GM19240 (cell line): Measurements from ENCODE around the gene PCDHA1.
"Not testable (repeated sequence)": the region's sequence is repeated elsewhere in the genome, so short reads cannot be mapped to it uniquely, and the experiment has no call there.

Experiments
- DNase-seq: peaks from one replicate; pipeline ENCODE4 v3.0.0; 2011; ENCODE audit warnings: low spot score; ENCODE audit not compliant: insufficient read length

The PCDHA1 gene

DNA sequence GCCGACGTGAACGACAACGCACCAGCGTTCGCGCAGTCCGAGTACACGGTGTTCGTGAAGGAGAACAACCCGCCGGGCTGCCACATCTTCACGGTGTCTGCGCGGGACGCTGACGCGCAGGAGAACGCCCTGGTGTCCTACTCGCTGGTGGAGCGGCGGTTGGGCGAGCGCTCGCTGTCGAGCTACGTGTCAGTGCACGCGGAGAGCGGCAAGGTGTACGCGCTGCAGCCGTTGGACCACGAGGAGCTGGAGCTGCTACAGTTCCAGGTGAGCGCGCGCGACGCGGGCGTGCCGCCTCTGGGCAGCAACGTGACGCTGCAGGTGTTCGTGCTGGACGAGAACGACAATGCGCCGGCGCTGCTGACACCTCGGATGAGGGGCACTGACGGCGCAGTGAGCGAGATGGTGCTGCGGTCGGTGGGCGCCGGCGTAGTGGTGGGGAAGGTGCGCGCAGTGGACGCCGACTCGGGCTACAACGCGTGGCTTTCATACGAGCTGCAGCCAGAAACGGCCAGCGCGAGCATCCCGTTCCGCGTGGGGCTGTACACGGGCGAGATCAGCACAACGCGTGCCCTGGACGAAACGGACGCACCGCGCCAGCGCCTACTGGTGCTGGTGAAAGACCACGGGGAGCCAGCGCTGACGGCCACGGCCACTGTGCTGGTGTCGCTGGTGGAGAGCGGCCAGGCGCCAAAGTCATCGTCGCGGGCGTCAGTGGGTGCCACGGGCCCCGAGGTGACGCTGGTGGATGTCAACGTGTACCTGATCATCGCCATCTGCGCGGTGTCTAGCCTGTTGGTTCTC lies 64.1 kb downstream of the PCDHA1 start:
- DNase-seq = not testable (repeated sequence)

DNA sequence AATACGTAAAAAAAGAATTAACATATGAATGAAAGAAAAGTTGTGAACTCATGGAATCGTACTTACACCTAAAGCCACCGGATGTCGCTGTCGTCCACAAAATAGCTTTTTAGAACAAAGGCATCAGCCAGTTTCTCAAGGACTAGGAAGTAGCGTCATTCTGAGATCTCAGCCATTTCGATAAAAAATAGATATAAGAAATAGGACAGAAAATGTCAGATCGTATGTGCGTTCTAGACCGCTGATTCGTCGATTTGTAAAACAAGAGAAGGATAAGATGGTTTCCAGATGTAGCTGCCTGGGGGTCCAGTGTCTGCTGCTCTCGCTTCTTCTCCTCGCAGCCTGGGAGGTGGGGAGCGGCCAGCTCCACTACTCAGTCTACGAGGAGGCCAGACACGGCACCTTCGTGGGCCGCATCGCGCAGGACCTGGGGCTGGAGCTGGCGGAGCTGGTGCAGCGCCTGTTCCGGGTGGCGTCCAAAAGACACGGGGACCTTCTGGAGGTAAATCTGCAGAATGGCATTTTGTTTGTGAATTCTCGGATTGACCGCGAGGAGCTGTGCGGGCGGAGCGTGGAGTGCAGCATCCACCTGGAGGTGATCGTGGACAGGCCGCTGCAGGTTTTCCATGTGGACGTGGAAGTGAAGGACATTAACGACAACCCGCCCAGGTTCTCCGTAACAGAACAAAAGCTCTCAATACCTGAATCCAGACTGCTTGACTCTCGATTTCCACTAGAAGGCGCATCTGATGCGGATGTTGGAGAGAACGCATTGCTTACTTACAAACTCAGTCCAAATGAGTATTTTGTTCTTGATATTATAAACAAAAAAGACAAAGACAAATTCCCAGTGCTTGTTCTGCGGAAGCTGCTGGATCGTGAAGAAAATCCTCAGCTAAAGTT lies 70.1 kb downstream of the PCDHA1 start, which contains the start of gene PCDHA10:
TSS of gene PCDHA10 (plus strand) at position 126 of the 903 bp plus-strand sequence. CDS start at position 278, 152 bp downstream.
- DNase-seq = no peak

DNA sequence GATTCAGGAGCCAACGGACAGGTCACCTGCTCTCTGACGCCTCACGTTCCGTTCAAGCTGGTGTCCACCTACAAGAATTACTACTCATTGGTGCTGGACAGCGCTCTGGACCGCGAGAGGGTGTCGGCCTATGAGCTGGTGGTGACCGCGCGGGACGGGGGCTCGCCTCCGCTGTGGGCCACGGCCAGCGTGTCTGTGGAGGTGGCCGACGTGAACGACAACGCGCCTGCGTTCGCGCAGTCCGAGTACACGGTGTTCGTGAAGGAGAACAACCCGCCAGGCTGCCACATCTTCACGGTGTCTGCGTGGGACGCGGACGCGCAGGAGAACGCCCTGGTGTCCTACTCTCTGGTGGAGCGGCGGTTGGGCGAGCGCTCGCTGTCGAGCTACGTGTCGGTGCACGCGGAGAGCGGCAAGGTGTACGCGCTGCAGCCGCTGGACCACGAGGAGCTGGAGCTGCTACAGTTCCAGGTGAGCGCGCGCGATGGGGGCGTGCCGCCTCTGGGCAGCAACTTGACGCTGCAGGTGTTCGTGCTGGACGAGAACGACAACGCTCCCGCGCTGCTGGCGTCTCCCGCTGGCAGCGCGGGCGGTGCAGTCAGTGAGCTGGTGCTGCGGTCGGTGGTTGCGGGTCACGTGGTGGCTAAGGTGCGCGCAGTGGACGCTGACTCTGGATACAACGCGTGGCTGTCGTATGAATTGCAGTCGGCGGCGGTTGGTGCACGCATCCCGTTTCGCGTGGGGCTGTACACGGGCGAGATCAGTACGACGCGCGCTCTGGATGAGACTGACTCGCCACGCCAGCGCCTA lies 71.4 kb downstream of the PCDHA1 start:
- DNase-seq = no peak

DNA sequence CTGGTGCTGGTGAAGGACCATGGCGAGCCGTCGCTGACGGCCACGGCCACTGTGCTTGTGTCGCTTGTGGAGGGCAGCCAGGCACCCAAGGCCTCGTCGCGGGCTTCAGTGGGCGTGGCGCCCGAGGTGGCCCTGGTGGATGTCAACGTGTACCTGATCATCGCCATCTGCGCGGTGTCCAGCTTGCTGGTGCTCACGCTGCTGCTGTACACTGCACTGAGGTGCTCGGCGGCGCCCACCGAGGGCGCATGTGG lies 72.0 kb downstream of the PCDHA1 start:
- DNase-seq = no peak

DNA sequence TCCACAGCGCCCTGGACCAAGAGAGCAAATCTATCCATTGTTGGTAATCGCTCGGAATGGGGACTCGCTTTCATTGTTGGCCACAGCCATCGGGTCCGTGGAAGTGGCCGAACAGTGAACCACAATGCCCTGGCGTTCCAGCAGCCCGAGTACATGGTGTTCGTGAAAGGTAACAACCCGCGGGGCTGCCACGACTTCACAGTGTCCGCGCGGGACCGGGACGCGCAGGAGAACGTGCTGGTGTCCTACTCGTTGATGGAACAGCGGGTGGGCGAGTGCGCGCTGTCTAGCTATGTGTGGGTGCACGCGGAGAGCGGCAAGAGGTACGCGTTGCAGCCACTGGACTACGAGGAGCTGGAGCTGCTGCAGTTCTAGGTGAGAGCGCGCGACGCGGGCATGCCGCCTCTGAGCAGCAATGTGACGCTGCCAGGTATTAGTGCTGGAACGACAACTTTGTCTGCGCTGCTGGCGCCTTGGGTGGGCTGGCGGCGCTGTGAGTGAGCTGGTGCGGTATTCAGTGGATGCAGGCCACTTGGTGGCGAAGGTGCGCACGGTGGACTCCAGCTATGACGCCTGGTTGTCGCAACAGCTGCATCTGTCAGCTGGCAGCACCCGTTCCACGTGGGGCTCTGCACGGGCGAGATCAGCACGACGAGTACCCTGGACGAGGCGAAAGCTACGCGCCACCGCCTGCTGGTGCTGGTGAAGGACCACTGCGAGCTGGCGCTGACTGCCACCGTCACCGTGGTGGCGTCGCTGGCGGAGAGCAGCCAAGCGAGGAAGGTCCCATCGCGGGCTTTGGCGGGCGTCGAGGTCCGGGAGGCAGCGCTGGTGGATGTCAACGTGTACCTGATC lies 76.7 kb downstream of the PCDHA1 start:
- no peak for DNase-seq

DNA sequence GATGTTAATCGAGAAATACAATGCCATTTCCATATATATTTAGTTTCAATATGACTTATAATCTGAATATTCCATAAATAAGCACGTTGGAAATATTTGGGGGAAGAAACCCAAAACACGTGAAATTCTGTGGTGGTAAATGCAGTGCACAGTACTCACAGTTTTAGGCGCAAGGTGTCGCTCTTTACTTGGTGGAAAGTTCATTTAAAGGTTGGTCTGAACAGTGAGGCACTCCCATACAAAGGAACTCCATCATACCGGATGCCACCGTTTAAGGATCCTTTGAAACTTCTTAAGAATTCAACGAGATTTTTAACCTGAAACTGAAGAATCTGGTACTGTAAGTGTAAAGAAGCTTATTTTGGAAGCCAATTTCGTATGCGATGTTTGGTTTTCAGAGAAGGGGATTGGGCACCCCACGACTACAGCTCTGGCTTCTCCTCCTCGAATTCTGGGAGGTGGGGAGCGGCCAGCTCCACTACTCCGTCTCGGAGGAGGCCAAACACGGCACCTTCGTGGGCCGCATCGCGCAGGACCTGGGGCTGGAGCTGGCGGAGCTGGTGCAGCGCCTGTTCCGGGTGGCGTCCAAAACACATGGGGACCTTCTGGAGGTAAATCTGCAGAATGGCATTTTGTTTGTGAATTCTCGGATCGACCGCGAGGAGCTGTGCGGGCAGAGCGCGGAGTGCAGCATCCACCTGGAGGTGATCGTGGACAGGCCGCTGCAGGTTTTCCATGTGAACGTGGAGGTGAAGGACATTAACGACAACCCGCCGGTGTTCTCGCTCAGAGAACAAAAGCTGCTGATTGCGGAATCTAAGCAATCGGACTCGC lies 83.0 kb downstream of the PCDHA1 start, which contains the start of gene PCDHA11:
TSS of gene PCDHA11 (plus strand) at position 237 of the 834 bp plus-strand sequence. CDS start at position 384, 147 bp downstream.
- no peak for DNase-seq

DNA sequence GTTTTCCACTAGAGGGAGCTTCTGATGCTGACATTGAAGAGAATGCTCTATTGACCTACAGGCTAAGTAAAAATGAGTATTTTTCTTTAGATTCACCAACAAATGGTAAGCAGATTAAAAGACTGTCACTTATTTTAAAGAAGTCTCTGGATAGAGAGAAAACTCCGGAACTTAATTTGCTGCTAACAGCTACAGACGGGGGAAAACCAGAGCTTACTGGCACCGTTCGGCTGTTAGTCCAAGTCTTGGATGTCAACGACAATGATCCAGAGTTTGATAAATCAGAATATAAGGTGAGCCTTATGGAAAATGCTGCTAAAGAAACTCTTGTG lies 83.6 kb downstream of the PCDHA1 start:
- no peak for DNase-seq

DNA sequence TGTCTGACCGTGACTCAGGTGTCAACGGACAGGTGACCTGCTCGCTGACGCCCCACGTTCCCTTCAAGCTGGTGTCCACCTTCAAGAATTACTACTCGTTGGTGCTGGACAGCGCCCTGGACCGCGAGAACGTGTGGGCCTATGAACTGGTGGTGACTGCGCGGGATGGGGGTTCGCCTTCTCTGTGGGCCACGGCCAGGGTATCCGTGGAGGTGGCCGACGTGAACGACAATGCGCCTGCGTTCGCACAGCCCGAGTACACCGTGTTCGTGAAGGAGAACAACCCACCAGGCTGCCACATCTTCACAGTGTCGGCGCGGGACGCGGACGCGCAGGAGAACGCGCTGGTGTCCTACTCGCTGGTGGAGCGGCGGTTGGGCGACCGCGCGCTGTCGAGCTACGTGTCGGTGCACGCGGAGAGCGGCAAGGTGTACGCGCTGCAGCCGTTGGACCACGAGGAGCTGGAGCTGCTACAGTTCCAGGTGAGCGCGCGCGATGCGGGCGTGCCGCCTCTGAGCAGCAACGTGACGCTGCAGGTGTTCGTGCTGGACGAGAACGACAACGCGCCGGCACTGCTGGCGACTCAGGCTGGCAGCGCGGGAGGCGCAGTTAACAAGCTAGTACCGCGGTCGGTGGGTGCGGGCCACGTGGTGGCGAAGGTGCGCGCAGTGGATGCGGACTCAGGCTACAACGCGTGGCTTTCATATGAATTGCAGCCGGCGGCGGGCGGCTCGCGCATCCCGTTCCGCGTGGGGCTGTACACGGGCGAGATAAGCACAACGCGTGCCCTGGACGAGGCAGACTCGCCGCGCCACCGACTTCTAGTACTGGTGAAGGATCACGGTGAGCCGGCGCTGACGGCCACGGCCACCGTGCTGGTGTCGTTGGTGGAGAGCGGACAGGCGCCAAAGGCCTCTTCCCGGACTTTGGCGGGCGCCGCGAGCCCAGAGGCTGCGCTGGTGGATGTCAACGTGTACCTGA lies 84.6 kb downstream of the PCDHA1 start:
- DNase-seq = no peak

DNA sequence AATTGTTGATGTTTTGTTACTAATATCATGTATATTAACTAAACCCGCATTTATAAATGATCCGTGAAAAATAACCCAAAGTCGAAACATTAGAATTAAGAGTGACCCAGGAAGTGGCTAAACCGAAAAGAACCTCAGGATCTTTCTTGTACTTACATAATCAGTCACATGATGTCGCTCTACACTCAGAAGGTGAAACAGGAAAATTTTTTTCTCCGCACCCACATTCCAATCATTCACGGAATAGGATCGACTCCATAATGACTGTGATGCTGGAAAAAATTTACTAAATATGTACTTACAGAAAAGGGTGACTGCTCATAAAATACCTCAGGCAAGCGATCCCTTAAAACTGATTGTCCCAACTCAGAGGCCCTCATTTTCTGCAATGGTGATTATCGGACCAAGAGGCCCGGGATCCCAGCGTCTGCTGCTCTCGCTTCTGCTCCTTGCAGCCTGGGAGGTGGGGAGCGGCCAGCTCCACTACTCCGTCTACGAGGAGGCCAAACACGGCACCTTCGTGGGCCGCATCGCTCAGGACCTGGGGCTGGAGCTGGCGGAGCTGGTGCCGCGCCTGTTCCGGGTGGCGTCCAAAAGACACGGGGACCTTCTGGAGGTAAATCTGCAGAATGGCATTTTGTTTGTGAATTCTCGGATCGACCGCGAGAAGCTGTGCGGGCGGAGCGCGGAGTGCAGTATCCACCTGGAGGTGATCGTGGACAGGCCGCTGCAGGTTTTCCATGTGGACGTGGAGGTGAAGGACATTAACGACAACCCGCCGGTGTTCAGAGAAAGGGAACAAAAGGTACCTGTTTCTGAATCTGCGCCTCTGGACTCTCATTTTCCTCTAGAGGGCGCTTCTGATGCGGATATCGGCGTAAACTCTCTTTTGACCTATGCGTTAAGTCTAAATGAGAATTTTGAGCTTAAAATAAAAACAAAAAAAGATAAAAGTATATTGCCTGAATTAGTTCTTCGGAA lies 89.4 kb downstream of the PCDHA1 start, which contains the start of gene PCDHA12:
TSS of gene PCDHA12 (plus strand) at position 224 of the 981 bp plus-strand sequence. CDS start at position 389, 165 bp downstream.
- no peak for DNase-seq

DNA sequence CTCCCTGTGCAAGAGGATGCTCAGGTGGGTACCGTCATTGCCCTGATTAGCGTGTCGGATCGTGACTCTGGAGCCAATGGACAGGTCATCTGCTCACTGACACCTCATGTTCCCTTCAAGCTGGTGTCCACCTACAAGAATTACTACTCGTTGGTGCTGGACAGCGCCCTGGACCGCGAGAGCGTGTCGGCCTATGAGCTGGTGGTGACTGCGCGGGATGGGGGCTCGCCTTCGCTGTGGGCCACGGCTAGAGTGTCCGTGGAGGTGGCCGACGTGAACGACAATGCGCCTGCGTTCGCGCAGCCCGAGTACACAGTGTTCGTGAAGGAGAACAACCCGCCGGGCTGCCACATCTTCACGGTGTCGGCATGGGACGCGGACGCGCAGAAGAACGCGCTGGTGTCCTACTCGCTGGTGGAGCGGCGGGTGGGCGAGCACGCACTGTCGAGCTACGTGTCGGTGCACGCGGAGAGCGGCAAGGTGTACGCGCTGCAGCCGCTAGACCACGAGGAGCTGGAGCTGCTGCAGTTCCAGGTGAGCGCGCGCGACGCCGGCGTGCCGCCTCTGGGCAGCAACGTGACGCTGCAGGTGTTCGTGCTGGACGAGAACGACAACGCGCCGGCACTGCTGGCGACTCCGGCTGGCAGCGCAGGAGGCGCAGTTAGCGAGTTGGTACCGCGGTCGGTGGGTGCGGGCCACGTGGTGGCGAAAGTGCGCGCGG lies 90.8 kb downstream of the PCDHA1 start:
- not testable (repeated sequence) for DNase-seq

DNA sequence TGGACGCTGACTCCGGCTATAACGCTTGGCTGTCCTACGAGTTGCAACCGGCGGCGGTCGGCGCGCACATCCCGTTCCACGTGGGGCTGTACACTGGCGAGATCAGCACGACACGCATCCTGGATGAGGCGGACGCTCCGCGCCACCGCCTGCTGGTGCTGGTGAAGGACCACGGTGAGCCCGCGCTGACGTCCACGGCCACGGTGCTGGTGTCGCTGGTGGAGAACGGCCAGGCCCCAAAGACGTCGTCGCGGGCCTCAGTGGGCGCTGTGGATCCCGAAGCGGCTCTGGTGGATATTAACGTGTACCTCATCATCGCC lies 91.3 kb downstream of the PCDHA1 start:
- no peak for DNase-seq

DNA sequence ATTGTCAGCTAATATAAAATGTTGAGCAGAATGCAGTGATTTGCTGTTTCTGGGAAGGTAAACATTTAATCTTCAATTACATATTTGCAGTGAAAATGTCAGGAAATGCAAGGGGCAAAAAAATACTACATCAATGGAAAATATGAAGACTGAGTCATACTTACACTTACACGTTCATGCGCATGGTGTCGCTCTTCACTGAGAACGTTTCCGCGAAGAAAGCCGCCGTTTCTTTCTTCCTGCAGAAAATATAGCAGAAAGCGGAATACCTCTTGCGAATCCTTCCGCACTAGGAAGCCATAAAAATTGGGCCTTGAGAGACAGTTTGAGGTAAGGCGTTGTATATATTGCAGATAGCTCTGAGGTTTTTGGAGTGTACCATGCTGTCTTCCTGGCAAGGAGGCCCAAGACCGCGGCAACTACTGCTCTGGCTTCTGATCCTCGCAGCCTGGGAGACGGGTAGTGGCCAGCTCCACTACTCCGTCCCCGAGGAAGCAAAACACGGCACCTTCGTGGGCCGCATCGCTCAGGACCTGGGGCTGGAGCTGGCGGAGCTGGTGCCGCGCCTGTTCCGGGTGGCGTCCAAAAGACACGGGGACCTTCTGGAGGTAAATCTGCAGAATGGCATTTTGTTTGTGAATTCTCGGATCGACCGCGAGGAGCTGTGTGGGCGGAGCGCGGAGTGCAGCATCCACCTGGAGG lies 96.1 kb downstream of the PCDHA1 start, which contains the start of gene PCDHA13:
TSS of gene PCDHA13 (plus strand) at position 236 of the 702 bp plus-strand sequence. CDS start at position 381, 145 bp downstream.
- DNase-seq = no peak

DNA sequence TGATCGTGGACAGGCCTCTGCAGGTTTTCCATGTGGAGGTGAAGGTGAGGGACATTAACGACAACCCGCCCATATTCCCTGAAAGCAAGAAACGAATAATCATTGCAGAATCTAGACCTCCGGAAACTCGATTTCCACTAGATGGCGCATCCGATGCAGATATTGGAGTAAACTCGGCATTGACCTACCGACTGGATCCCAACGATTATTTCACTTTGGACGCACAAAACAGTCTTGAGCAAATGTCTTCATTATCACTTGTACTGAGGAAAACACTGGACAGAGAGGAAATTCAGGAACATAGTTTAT lies 96.6 kb downstream of the PCDHA1 start:
- DNase-seq = no peak

DNA sequence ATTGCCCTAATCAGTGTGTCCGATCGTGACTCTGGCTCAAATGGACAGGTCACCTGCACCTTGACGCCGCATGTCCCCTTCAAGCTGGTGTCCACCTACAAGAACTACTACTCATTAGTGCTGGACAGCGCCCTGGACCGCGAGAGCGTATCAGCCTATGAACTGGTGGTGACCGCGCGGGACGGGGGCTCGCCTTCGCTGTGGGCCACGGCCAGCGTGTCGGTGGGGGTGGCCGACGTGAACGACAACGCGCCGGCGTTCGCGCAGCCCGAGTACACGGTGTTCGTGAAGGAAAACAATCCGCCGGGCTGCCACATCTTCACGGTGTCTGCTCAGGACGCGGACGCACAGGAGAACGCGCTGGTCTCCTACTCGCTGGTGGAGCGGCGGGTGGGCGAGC lies 97.4 kb downstream of the PCDHA1 start:
- DNase-seq = no peak

DNA sequence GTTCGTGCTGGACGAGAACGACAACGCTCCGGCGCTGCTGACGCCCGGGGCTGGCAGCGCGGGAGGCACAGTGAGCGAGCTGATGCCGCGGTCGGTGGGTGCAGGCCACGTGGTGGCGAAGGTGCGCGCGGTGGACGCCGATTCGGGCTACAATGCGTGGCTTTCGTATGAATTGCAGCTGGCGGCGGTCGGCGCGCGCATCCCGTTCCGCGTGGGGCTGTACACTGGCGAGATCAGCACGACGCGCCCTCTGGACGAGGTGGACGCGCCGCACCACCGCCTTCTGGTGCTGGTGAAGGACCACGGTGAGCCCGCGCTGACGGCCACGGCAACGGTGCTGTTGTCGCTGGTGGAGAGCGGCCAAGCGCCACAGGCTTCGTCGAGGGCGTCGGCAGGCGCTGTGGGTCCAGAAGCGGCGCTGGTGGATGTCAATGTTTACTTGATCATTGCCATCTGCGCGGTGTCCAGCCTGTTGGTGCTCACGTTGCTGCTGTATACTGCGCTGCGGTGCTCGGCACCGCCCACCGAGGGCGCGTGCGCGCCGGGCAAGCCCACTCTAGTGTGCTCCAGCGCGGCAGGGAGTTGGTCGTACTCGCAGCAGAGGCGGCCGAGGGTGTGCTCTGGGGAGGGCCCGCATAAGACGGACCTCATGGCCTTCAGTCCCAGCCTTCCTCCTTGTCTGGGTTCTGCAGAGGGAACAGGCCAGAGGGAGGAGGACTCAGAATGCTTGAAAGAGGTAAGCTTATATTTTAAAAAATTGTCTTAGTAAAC lies 98.2 kb downstream of the PCDHA1 start:
- DNase-seq = no peak

DNA sequence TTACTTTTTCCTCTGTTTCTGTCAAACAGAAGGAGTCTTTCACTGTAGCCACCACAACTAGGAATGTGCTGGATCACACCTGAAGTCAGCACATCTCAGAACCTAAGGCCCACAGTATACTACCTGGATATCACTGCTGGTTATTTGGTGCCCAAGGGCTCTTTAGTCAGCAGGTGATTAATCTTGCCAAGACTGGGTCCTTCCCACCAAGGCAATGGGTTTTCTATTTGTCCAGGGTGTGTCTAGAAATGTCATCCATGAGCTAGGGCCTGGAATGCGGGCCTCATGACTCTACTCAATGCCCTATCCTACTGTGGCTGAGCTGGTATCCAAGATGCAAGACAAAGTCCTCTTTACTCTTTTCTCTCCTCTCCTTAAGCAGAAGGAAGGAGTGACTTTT lies 130.4 kb downstream of the PCDHA1 start:
- no peak for DNase-seq
